PC-3 (cell line): ENCODE data around the gene TUBGCP6.

Source experiments
- EZH2 ChIP-seq: fragments of 300-600 bp; sonication (generic); IDR thresholded peaks from one replicate; pipeline ENCODE4 v1.6.1; 2017; ENCODE audit warnings: antibody characterized with exemption, mild to moderate bottlenecking, low read length; ENCODE audit not compliant: unreplicated experiment
- EZH2phosphoT487 ChIP-seq: fragments of 300-600 bp; sonication (generic); IDR thresholded peaks from 2 replicates; pipeline ENCODE4 v1.6.1; 2018; ENCODE audit warnings: mild to moderate bottlenecking, antibody characterized with exemption, low read length, borderline replicate concordance
- TF ChIP-seq, protein P1 (sequence below): fragments of 300-600 bp; sonication (generic); conservative IDR thresholded peaks from 2 replicates; pipeline ENCODE4 v1.5.1; 2017; ENCODE audit warnings: antibody characterized with exemption, low read depth, mild to moderate bottlenecking, low read length

DNA sequence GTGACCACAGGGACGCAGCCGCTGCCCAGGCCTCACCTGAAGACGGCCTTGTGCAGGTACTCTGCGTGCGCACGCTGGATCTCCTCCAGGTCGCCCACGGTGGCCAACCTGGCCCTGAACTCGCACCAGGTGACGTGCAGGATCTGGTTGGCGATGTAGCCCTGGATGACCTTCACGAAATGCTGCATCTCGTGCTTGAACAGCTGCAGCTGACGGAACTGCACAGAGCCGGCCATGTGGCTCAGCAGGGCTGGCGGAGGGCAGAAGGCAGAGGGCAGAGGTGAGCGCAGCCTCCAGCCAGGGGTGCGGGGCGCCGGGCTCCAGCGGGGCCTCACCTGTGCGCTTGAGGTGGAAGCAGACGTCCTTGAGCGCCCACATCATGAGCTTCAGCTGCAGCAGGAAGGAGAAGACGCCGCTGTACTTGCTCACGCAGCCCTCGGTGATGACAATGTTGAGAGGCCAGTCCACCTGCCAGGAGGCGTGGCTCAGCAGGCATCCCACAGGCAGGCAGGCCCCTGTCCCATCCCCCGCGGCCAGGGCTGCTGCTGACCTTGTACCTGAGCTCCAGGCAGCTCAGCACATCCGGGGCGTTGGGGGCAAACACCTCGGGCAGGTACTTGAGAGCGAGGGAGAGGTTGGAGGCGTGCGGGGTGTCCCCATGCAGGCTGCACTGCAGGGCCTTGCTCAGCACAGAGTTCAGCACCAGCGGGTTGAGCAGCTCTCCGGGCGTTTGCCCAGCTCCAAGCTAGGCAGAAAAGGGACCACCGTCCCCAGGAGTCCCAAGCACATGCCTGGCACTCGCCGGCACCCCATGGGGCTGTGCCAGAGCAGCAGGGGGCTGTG, 26.4 kb downstream of the TUBGCP6 start:
- TF ChIP-seq EZH2phosphoT487 = no peak
- TF ChIP-seq, protein P1, sequence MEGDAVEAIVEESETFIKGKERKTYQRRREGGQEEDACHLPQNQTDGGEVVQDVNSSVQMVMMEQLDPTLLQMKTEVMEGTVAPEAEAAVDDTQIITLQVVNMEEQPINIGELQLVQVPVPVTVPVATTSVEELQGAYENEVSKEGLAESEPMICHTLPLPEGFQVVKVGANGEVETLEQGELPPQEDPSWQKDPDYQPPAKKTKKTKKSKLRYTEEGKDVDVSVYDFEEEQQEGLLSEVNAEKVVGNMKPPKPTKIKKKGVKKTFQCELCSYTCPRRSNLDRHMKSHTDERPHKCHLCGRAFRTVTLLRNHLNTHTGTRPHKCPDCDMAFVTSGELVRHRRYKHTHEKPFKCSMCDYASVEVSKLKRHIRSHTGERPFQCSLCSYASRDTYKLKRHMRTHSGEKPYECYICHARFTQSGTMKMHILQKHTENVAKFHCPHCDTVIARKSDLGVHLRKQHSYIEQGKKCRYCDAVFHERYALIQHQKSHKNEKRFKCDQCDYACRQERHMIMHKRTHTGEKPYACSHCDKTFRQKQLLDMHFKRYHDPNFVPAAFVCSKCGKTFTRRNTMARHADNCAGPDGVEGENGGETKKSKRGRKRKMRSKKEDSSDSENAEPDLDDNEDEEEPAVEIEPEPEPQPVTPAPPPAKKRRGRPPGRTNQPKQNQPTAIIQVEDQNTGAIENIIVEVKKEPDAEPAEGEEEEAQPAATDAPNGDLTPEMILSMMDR = no peak
- TF ChIP-seq EZH2 = no peak
